DMS153 treated with DMSO at 0.1 percent for 48 hours (cell line): ENCODE data around the gene C4B.
A peak's percentile ranks its signal among the peaks of the same experiment; 100 is the strongest.
"Not testable (repeated sequence)": the region's sequence is repeated elsewhere in the genome, so short reads cannot be mapped to it uniquely, and the experiment has no call there.

Experiments used
- DNase-seq: peaks from one replicate; lab custom pipeline; 2025; ENCODE audit not compliant: unreplicated experiment; lab: John Stamatoyannopoulos, UW

Gene C4B

GRCh38 chr6:32035283-32036013 is 20.9 kb downstream of the C4B start:
- DNase-seq = not testable (repeated sequence)

- DNase-seq = not testable (repeated sequence)
Measured at GRCh38 chr6:32037136-32037535, 22.5 kb downstream of the C4B start.

GRCh38 chr6:32037598-32038524 is 23.3 kb downstream of the C4B start, which contains the start of gene CYP21A2:
CYP21A2 (plus strand) TSS chr6:32038415; CDS start chr6:32038423, 8 bp downstream.
- DNase-seq = not testable (repeated sequence)

GRCh38 chr6:32038878-32039277 is 24.3 kb downstream of the C4B start:
- DNase-seq = not testable (repeated sequence)

DNA sequence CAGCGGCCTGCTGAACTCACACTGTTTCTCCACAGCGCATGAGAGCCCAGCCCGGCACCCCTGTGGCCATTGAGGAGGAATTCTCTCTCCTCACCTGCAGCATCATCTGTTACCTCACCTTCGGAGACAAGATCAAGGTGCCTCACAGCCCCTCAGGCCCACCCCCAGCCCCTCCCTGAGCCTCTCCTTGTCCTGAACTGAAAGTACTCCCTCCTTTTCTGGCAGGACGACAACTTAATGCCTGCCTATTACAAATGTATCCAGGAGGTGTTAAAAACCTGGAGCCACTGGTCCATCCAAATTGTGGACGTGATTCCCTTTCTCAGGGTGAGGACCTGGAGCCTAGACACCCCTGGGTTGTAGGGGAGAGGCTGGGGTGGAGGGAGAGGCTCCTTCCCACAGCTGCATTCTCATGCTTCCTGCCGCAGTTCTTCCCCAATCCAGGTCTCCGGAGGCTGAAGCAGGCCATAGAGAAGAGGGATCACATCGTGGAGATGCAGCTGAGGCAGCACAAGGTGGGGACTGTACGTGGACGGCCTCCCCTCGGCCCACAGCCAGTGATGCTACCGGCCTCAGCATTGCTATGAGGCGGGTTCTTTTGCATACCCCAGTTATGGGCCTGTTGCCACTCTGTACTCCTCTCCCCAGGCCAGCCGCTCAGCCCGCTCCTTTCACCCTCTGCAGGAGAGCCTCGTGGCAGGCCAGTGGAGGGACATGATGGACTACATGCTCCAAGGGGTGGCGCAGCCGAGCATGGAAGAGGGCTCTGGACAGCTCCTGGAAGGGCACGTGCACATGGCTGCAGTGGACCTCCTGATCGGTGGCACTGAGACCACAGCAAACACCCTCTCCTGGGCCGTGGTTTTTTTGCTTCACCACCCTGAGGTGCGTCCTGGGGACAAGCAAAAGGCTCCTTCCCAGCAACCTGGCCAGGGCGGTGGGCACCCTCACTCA is 25.0 kb downstream of the C4B start:
- DNase-seq = not testable (repeated sequence)

GRCh38 chr6:32040299-32041049 is 25.9 kb downstream of the C4B start:
- not testable (repeated sequence) for DNase-seq

DNA sequence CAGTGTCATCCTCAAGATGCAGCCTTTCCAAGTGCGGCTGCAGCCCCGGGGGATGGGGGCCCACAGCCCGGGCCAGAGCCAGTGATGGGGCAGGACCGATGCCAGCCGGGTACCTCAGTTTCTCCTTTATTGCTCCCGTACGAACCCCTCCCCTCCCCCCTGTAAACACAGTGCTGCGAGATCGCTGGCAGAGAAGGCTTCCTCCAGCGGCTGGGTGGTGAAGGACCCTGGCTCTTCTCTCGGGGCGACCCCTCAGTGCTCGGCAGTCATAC is 26.4 kb downstream of the C4B start:
- not testable (repeated sequence) for DNase-seq

GRCh38 chr6:32041385-32041784 is 26.8 kb downstream of the C4B start:
- DNase-seq = not testable (repeated sequence)

- not testable (repeated sequence) for DNase-seq
Measured at GRCh38 chr6:32042276-32042675, 27.7 kb downstream of the C4B start.

DNA sequence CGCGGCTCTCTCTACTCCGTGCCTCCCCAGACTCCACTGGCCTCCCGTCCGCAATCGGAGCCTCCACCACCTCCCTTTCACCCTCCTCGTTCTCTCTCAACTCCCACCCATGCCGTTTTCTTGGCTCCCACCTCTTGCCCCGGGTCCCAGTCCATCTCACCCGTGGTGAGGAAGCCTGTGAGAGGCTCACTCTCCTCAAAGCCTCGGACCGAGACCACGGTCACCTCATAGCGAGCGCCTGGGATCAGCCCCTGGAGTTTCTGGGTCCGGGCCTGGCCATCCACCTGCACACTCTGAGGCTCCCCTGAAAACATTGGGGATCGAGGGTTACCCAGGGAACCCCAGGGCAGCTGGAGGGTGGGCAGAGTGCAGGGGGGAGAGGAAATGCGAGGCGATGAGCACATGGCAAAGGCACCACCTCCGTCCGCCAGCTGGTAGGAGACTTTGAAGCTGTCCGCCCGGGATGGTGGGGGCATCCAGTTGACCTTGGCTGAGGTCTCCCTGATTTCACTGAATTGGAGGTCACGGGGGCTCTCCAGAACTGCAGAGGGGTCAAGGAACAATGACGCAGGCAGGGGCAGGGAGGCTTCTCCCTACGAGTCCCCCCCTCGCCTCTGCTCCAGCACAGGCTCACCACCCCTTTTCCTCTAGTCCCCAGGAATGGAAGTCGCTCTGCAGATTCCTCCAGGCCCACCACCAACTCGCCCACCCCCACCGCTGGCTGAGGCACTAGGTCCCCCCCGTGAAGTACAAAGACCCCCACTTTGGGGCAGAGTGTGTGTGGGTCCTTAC is 29.2 kb downstream of the C4B start:
- not testable (repeated sequence) for DNase-seq

- not testable (repeated sequence) for DNase-seq
Measured at GRCh38 chr6:32044916-32045315, 30.3 kb downstream of the C4B start.

- no peak for DNase-seq
Measured at GRCh38 chr6:32045811-32046449, 31.3 kb downstream of the C4B start.

GRCh38 chr6:32046450-32047083 is 32.0 kb downstream of the C4B start:
- DNase-seq = no peak

DNA sequence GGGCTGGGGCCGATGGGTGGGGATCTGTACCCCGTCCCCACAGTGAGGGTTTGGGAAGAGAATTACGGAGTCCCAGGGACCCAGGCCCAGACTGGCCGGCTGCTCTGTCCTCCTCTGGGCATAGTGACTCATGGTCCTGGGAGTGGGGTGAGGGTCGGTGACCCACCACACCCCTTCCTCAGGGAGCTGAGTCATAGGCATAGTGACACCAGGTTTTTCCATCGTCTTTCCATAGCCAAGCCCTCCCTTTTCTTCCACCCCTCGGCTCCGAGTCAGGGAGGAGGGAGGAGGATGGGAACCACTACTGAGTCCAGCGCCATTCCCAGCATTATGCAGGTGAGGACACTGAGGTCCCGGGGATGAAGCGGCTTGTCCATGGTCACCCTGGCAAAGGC is 32.5 kb downstream of the C4B start:
- no peak for DNase-seq

GRCh38 chr6:32047539-32047854 is 32.9 kb downstream of the C4B start:
- DNase-seq = no peak

- peak; percentile 12 for DNase-seq
Measured at GRCh38 chr6:32047855-32048766, 33.5 kb downstream of the C4B start.

- not testable (repeated sequence) for DNase-seq
Measured at GRCh38 chr6:32049149-32049548, 34.6 kb downstream of the C4B start.

- not testable (repeated sequence) for DNase-seq
Measured at GRCh38 chr6:32049736-32050135, 35.1 kb downstream of the C4B start.
